IMR-90 (cell line): ENCODE measurements around the gene PSRC1. TPM values are rescaled to one million over a fixed set of nuclear protein-coding genes. Genes with fewer than 3 reads are reported as not detected.

ENCODE experiments used
- ATAC-seq: fragments of 200-7000 bp; cut with Tn5 transposase; 2 replicates; pipeline ENCODE4 v1.9.1; 2020; ENCODE audit warnings: low read depth, mild to moderate bottlenecking, moderate library complexity
- BruUV-seq: library from RNA; stranded (reverse); fragments of 400-500 nt; replicated peaks from 2 replicates; lab custom pipeline; 2021; lab: Mats Ljungman, UMichigan
- CTCF ChIA-PET: fragments of 300-600 bp; formaldehyde crosslinking; extraction: SDS; loops from one replicate; lab custom pipeline; 2021; ENCODE audit warnings: antibody characterized with exemption; lab: Yijun Ruan, JAX
- POLR2A ChIA-PET: fragments of 300-600 bp; sonication (Branson Sonifier 250); formaldehyde crosslinking; loops from one replicate; lab custom pipeline; 2022; ENCODE audit warnings: antibody characterized with exemption; ENCODE audit not compliant: unreplicated experiment; lab: Charles Lee
- DNase-seq: peaks from one replicate; pipeline ENCODE4 v3.0.0; 2013
- H2AFZ ChIP-seq: replicated peaks from 2 replicates; pipeline ENCODE3; 2013; ENCODE audit warnings: low read length, mild to moderate bottlenecking; ENCODE audit not compliant: poor library complexity
- H2AK5ac ChIP-seq: 2 replicates; pipeline ENCODE4 v1.6.1; 2013; ENCODE audit warnings: low read depth, low read length, inconsistent platforms
- H2AK9ac ChIP-seq: replicated peaks from 2 replicates; pipeline ENCODE3; 2013; ENCODE audit warnings: mild to moderate bottlenecking, low read depth, low read length, moderate library complexity; ENCODE audit not compliant: poor library complexity
- H2BK120ac ChIP-seq: 2 replicates; pipeline ENCODE4 v1.6.1; 2013; ENCODE audit warnings: low read depth, low read length, inconsistent platforms
- H2BK15ac ChIP-seq: 3 replicates; pipeline ENCODE4 v1.6.1; 2013; ENCODE audit warnings: low read depth, low read length, inconsistent platforms
- H2BK20ac ChIP-seq: 2 replicates; pipeline ENCODE4 v1.6.1; 2013; ENCODE audit warnings: low read depth, mild to moderate bottlenecking, inconsistent platforms, low read length, moderate library complexity
- H2BK5ac ChIP-seq: 2 replicates; pipeline ENCODE4 v1.6.1; 2013; ENCODE audit warnings: mild to moderate bottlenecking, low read depth, low read length, inconsistent platforms; ENCODE audit not compliant: poor library complexity, severe bottlenecking
- H3K14ac ChIP-seq: replicated peaks from 2 replicates; pipeline ENCODE4 v1.6.1; 2013; ENCODE audit warnings: low read depth, low read length, inconsistent platforms
- H3K18ac ChIP-seq: 2 replicates; pipeline ENCODE4 v1.6.1; 2013; ENCODE audit warnings: low read depth, low read length, control low read depth
- H3K23ac ChIP-seq: 2 replicates; pipeline ENCODE4 v1.6.1; 2013; ENCODE audit warnings: low read depth, low read length, inconsistent platforms
- H3K27ac ChIP-seq: 2 replicates; pipeline ENCODE4 v1.5.1; 2013; ENCODE audit warnings: mild to moderate bottlenecking, control low read depth, low read length; ENCODE audit not compliant: insufficient read depth
- H3K27me3 ChIP-seq: 2 replicates; pipeline ENCODE4 v1.6.1; 2013; ENCODE audit warnings: low read length; ENCODE audit not compliant: control insufficient read depth, insufficient read depth
- H3K36me3 ChIP-seq: 2 replicates; pipeline ENCODE4 v1.6.1; 2013; ENCODE audit warnings: low read length, mixed read lengths; ENCODE audit not compliant: control insufficient read depth, insufficient read depth
- H3K4ac ChIP-seq: 2 replicates; pipeline ENCODE4 v1.6.1; 2013; ENCODE audit warnings: low read depth, low read length, inconsistent platforms
- H3K4me1 ChIP-seq: 2 replicates; pipeline ENCODE4 v1.6.1; 2013; ENCODE audit warnings: low read length, mixed read lengths; ENCODE audit not compliant: control insufficient read depth, insufficient read depth
- H3K4me2 ChIP-seq: 2 replicates; pipeline ENCODE4 v1.6.1; 2013; ENCODE audit warnings: low read depth, mild to moderate bottlenecking, control low read depth, low read length, moderate library complexity
- H3K4me3 ChIP-seq: 2 replicates; pipeline ENCODE4 v1.5.1; 2013; ENCODE audit warnings: low read depth, mild to moderate bottlenecking, control low read depth, low read length, moderate library complexity; ENCODE audit not compliant: insufficient read depth
- H3K56ac ChIP-seq: 2 replicates; pipeline ENCODE4 v1.6.1; 2013; ENCODE audit warnings: low read length, inconsistent platforms; ENCODE audit not compliant: insufficient read depth; ENCODE audit errors: extremely low read depth
- H3K79me1 ChIP-seq, 2 experiments: 2 replicates each; pipeline ENCODE4 v1.6.1; 2013; ENCODE audit warnings: low read length in 2 of 2, inconsistent platforms in 1 of 2, low read depth in 1 of 2
- H3K9ac ChIP-seq: 2 replicates; pipeline ENCODE4 v1.6.1; 2013; ENCODE audit warnings: low read depth, low read length, control low read depth
- H3K9me1 ChIP-seq: 2 replicates; pipeline ENCODE4 v1.6.1; 2013; ENCODE audit warnings: low read length, inconsistent platforms; ENCODE audit not compliant: insufficient read depth
- H3K9me3 ChIP-seq: 2 replicates; pipeline ENCODE4 v1.6.1; 2013; ENCODE audit warnings: low read length; ENCODE audit not compliant: control insufficient read depth, insufficient read depth
- H4K20me1 ChIP-seq: 2 replicates; pipeline ENCODE4 v1.6.1; 2013; ENCODE audit warnings: low read length, inconsistent platforms; ENCODE audit not compliant: insufficient read depth
- H4K5ac ChIP-seq: 2 replicates; pipeline ENCODE4 v1.6.1; 2013; ENCODE audit warnings: mild to moderate bottlenecking, low read depth, low read length, control low read depth
- H4K8ac ChIP-seq, 2 experiments: 2 replicates each; pipeline ENCODE4 v1.6.1; 2013; ENCODE audit warnings: low read depth in 2 of 2, low read length in 2 of 2, control low read depth in 1 of 2, inconsistent platforms in 1 of 2
- H4K91ac ChIP-seq: 2 replicates; pipeline ENCODE4 v1.6.1; 2013; ENCODE audit warnings: low read depth, low read length, inconsistent platforms; ENCODE audit not compliant: insufficient read depth
- BHLHE40 ChIP-seq: fragments of 150-350 bp; IDR thresholded peaks from 2 replicates; pipeline ENCODE4 v1.6.1; 2016; ENCODE audit warnings: mild to moderate bottlenecking, low read depth, low read length
- CEBPB ChIP-seq: IDR thresholded peaks from 2 replicates; pipeline ENCODE4 v1.6.1; 2012; ENCODE audit warnings: low read depth, low read length, improper control_type of control experiment
- CHD1 ChIP-seq: IDR thresholded peaks from 2 replicates; pipeline ENCODE4 v1.6.1; 2012; ENCODE audit warnings: low read depth, low read length, improper control_type of control experiment
- CTCF ChIP-seq: conservative IDR thresholded peaks from 2 replicates; pipeline ENCODE4 v1.5.1; 2012; ENCODE audit warnings: mild to moderate bottlenecking, low read depth, low read length, improper control_type of control experiment
- ELK1 ChIP-seq: fragments of 150-350 bp; IDR thresholded peaks from 2 replicates; pipeline ENCODE4 v1.6.1; 2016; ENCODE audit warnings: low read depth, mild to moderate bottlenecking, low read length, moderate library complexity, borderline replicate concordance
- FOS ChIP-seq: fragments of 150-350 bp; IDR thresholded peaks from 2 replicates; pipeline ENCODE4 v1.6.1; 2016; ENCODE audit warnings: low read depth, low read length
- MAFK ChIP-seq: IDR thresholded peaks from 2 replicates; pipeline ENCODE4 v1.6.1; 2012; ENCODE audit warnings: low read depth, low read length, improper control_type of control experiment
- MAZ ChIP-seq: IDR thresholded peaks from 2 replicates; pipeline ENCODE4 v1.6.1; 2012; ENCODE audit warnings: low read depth, mild to moderate bottlenecking, low read length, improper control_type of control experiment, moderate library complexity, borderline replicate concordance
- MXI1 ChIP-seq: IDR thresholded peaks from 2 replicates; pipeline ENCODE4 v1.6.1; 2012; ENCODE audit warnings: low read depth, mild to moderate bottlenecking, low read length, moderate library complexity, borderline replicate concordance
- NFE2L2 ChIP-seq: fragments of 150-350 bp; IDR thresholded peaks from 2 replicates; pipeline ENCODE4 v1.6.1; 2016; ENCODE audit warnings: low read depth, mild to moderate bottlenecking, low read length
- POLR2A ChIP-seq: IDR thresholded peaks from 2 replicates; pipeline ENCODE4 v1.6.1; 2012; ENCODE audit warnings: mild to moderate bottlenecking, low read depth, low read length
- RAD21 ChIP-seq: IDR thresholded peaks from 2 replicates; pipeline ENCODE4 v1.6.1; 2012; ENCODE audit warnings: low read length, improper control_type of control experiment
- RCOR1 ChIP-seq: IDR thresholded peaks from 2 replicates; pipeline ENCODE4 v1.6.1; 2012; ENCODE audit warnings: mild to moderate bottlenecking, low read length, improper control_type of control experiment; ENCODE audit not compliant: insufficient replicate concordance
- RFX5 ChIP-seq: IDR thresholded peaks from 2 replicates; pipeline ENCODE4 v1.8.0; 2012; ENCODE audit warnings: low read depth, mild to moderate bottlenecking, low read length, moderate library complexity
- SMC3 ChIP-seq: fragments of 150-350 bp; IDR thresholded peaks from 2 replicates; pipeline ENCODE4 v1.6.1; 2016; ENCODE audit warnings: low read depth, mild to moderate bottlenecking, antibody characterized with exemption, low read length, moderate library complexity
- USF2 ChIP-seq: fragments of 150-350 bp; IDR thresholded peaks from 2 replicates; pipeline ENCODE4 v1.6.1; 2017; ENCODE audit warnings: mild to moderate bottlenecking, antibody characterized with exemption, low read length, low read depth
- WGBS, 2 experiments: methylation state at CpG; one replicate each; pipeline versions ENCODE4 v1.1.5 to v1.1.7; 2013; ENCODE audit warnings: missing lambda C conversion rate in 2 of 2; ENCODE audit not compliant: insufficient read length in 1 of 2; ENCODE audit errors: extremely low coverage in 2 of 2; 5-methylcytosine and 5-hydroxymethylcytosine counted together
- dilution Hi-C: fragments of 300-500 bp; cut with HindIII; formaldehyde crosslinking; loops from one replicate; pipeline ENCODE4 v1.14.3; 2018; ENCODE audit warnings: low sequenced_read_pairs; ENCODE audit not compliant: unreplicated experiment
- in situ Hi-C: fragments of 300-500 bp; cut with MboI; formaldehyde crosslinking; loops from 3 replicates; pipeline ENCODE4 v1.14.3; 2019; ENCODE audit warnings: low sequenced_read_pairs, inconsistent platforms, mixed read lengths
- intact Hi-C: fragments of 100-400 bp; cut with micrococcal nuclease; formaldehyde crosslinking; loops from 2 replicates; pipeline ENCODE4 v1.10.0; 2022
- polyA plus RNA-seq, 3 experiments: library from polyadenylated mRNA; depleted of rRNA; stranded (reverse); fragments of >200 nt; gene quantifications; 2 replicates each; pipeline ENCODE4 v1.2.3, GENCODE V29; 2012; ENCODE audit warnings: low replicate concordance in 1 of 3
- total RNA-seq: library from RNA; depleted of rRNA; stranded (reverse); fragments of >200 nt; gene quantifications from 2 replicates; pipeline ENCODE4 v1.2.3, GENCODE V29; 2012

Gene PSRC1
- total and polyA plus RNA-seq, 2 of the 4 experiments (the other 2 are of a cell fraction) = 34.6 to 40.3 TPM

- ATAC-seq = no peak
- ChIA-PET CTCF (interaction anchor here (0.7 to 0.8 kb wide), 2 partner anchors 19 to 155 kb away, joined by 3 to 7 read pairs; partner anchors contain the start of gene SORT1), POLR2A (no interaction called here)
- Histone ChIP-seq H4K8ac (no peak overlapping the region), H4K91ac (no peak overlapping the region), H3K36me3 (peaks cover 9% of the 10 kb centered on the region), H3K4ac (no peak overlapping the region), H3K79me1 (peaks cover 0 to 14% of the 10 kb centered on the region in 2 experiments; a peak in 2 of 4 replicates), H3K4me3 (no peak overlapping the region), H3K18ac (no peak overlapping the region), H2BK15ac (no peak overlapping the region), H3K27ac (no peak overlapping the region), H3K4me1 (peaks cover 11% of the 10 kb centered on the region), H3K9me1 (peaks cover 14% of the 10 kb centered on the region), H3K9ac (no peak overlapping the region), H3K9me3 (no peaks in the 10 kb centered on the region), H2AFZ (no peak overlapping the region), H3K56ac (no peak overlapping the region), H2BK5ac (no peak overlapping the region), H3K14ac (no peak overlapping the region), H2BK120ac (no peak overlapping the region), H2BK20ac (no peak overlapping the region), H2AK5ac (no peak overlapping the region), H3K27me3 (no peaks in the 10 kb centered on the region), H3K4me2 (no peak overlapping the region), H4K20me1 (peaks cover 15% of the 10 kb centered on the region), H3K23ac (no peak overlapping the region), H4K5ac (no peak overlapping the region), H2AK9ac (no peak overlapping the region)
- in situ Hi-C loops (no loop called here), dilution Hi-C loops (no loop called here), intact Hi-C loops (no loop called here)
- no peak for TF ChIP-seq CTCF
- TF ChIP-seq POLR2A = no peak
- no peak for TF ChIP-seq RFX5
- no peak for TF ChIP-seq RCOR1
- no peak for TF ChIP-seq USF2
- no peak for TF ChIP-seq BHLHE40
- TF ChIP-seq CEBPB = no peak
- no peak for TF ChIP-seq MAFK
- TF ChIP-seq MXI1 = no peak
- TF ChIP-seq RAD21 = no peak
- no peak for TF ChIP-seq MAZ
- no peak for TF ChIP-seq ELK1
- no peak for TF ChIP-seq NFE2L2
- TF ChIP-seq SMC3 = no peak
- TF ChIP-seq FOS = no peak
- TF ChIP-seq CHD1 = no peak
- WGBS, 2 experiments = no CpG with 5 or more reads among the region's 5 CpGs
- DNase-seq = no peak
- no TSS peak for BruUV-seq
Measured at GRCh38 chr1:109243221-109243620, 39.7 kb downstream of the PSRC1 start.
